ENCODE measurements around the gene CSNK1A1L.
"Not testable (repeated sequence)": the region's sequence is repeated elsewhere in the genome, so short reads cannot be mapped to it uniquely, and the experiment has no call there.

CSNK1A1L gene

GRCh38 chr13:37058910-37059847 is 46.3 kb downstream of the CSNK1A1L start, which contains the start of gene SUPT20H:
TSS of gene SUPT20H (minus strand) at chr13:37059688. CDS start at chr13:37051490, 8,198 bp downstream.
- peak; percentile 89 for DNase-seq (ENCODE audit: low read depth)

- DNase-seq (ENCODE audit: low read depth), result not testable (repeated sequence)
These were observed 49.2 kb downstream of the CSNK1A1L start for GRCh38 chr13:37056228-37056627.
